K562 (cell line): ENCODE measurements around the gene TNFRSF18. TPM values are rescaled to one million over a fixed set of nuclear protein-coding genes. Genes with fewer than 3 reads are reported as not detected.

Experiments
- ATAC-seq: fragments of 200-7000 bp; cut with Tn5 transposase; 3 replicates; pipeline ENCODE4 v1.9.1; 2020; ENCODE audit warnings: moderate library complexity
- BruUV-seq: library from RNA; stranded (reverse); fragments of 400-500 nt; replicated peaks from 2 replicates; lab custom pipeline; 2021; lab: Mats Ljungman, UMichigan
- CTCF ChIA-PET: fragments of 300-600 bp; formaldehyde crosslinking; extraction: SDS; loops from one replicate; lab custom pipeline; 2021; ENCODE audit warnings: low intra/inter-chr PET ratio; lab: Yijun Ruan, JAX
- POLR2A ChIA-PET: fragments of 300-600, 350-650 bp; sonication (Branson Sonifier 250); formaldehyde crosslinking; extraction: SDS; loops from one replicate; lab custom pipeline; 2021; ENCODE audit warnings: antibody characterized with exemption, inconsistent platforms; lab: Yijun Ruan, JAX
- DNase-seq, 4 experiments: peaks; one replicate each; pipeline versions ENCODE4 v3.0.0 to v3.0.0-alpha.2; 2011 to 2018; ENCODE audit warnings: low spot score in 3 of 4, mixed read lengths in 3 of 4; ENCODE audit errors: extremely low read depth in 1 of 4
- FAIRE-seq: peaks from 2 replicates; lab custom pipeline; 2011; peaks lifted over from hg19 to GRCh38; lab: Jason Lieb, UNC
- H2AFZ ChIP-seq: 2 replicates; pipeline ENCODE4 v1.6.0; 2011; ENCODE audit warnings: low read depth, low read length, control low read depth, inconsistent platforms
- H3K27ac ChIP-seq: fragments of 200-600 bp; 3 replicates; pipeline ENCODE4 v1.8.0; 2011; ENCODE audit warnings: low read depth, mild to moderate bottlenecking, control low read depth, inconsistent platforms, low read length, moderate library complexity, mixed read lengths; ENCODE audit errors: extremely low read depth
- H3K27me3 ChIP-seq, 2 experiments: fragments of 300-600 bp in 1 of 2; 2 replicates in 1 of 2; 3 replicates in 1 of 2; pipeline versions ENCODE4 v1.6.0 to v1.8.0; 2011; ENCODE audit warnings: inconsistent platforms in 2 of 2, low read length in 2 of 2, mild to moderate bottlenecking in 1 of 2, mixed read lengths in 1 of 2, moderate library complexity in 1 of 2; ENCODE audit not compliant: control insufficient read depth in 2 of 2, insufficient read depth in 2 of 2
- H3K36me3 ChIP-seq: fragments of 300-600 bp; 3 replicates; pipeline ENCODE4 v1.8.0; 2011; ENCODE audit warnings: mild to moderate bottlenecking, low read length, inconsistent platforms; ENCODE audit not compliant: control insufficient read depth, insufficient read depth
- H3K4me1 ChIP-seq, 2 experiments: fragments of 200-600 bp in 1 of 2; replicated peaks in 1 of 2; 2 replicates in 1 of 2; 3 replicates in 1 of 2; pipeline versions ENCODE4 v1.5.1 to v1.8.0; 2011; ENCODE audit warnings: inconsistent platforms in 2 of 2, low read length in 2 of 2, mild to moderate bottlenecking in 1 of 2, mixed read lengths in 1 of 2, moderate library complexity in 1 of 2; ENCODE audit not compliant: control insufficient read depth in 2 of 2, insufficient read depth in 2 of 2
- H3K4me2 ChIP-seq: 2 replicates; pipeline ENCODE4 v1.6.1; 2011; ENCODE audit warnings: low read length, control low read depth, inconsistent platforms, mixed read lengths; ENCODE audit not compliant: insufficient read depth
- H3K4me3 ChIP-seq: fragments of 200-600 bp; sonication (generic), shearing (Covaris generic); 2 replicates; pipeline ENCODE4 v1.5.1; 2016; ENCODE audit warnings: control low read depth, inconsistent platforms
- H3K79me2 ChIP-seq: fragments of 200-600 bp; 3 replicates; pipeline ENCODE4 v1.8.0; 2011; ENCODE audit warnings: low read length, inconsistent platforms; ENCODE audit not compliant: control insufficient read depth, insufficient read depth
- H3K9ac ChIP-seq, 2 experiments: 2 replicates each; pipeline versions ENCODE4 v1.6.0 to v1.6.1; 2011; ENCODE audit warnings: low read depth in 2 of 2, low read length in 2 of 2, control low read depth in 1 of 2, inconsistent platforms in 1 of 2, mild to moderate bottlenecking in 1 of 2, mixed read lengths in 1 of 2; ENCODE audit not compliant: insufficient read depth in 1 of 2
- H3K9me1 ChIP-seq: one replicate; pipeline ENCODE4 v1.6.0; 2011; ENCODE audit warnings: inconsistent platforms, mild to moderate bottlenecking, low read length, moderate library complexity; ENCODE audit not compliant: control insufficient read depth, insufficient read depth
- H3K9me3 ChIP-seq: replicated peaks from 2 replicates; pipeline ENCODE4 v1.5.1; 2011; ENCODE audit warnings: low read depth, low read length, inconsistent platforms; ENCODE audit not compliant: control insufficient read depth, insufficient read depth
- H4K20me1 ChIP-seq: replicated peaks from 2 replicates; pipeline ENCODE4 v1.6.1; 2011; ENCODE audit warnings: low read length, inconsistent platforms, mixed read lengths; ENCODE audit not compliant: control insufficient read depth, insufficient read depth
- E2F6 ChIP-seq, 2 experiments: IDR thresholded peaks; 2 replicates each; pipeline ENCODE4 v1.6.1; 2011; ENCODE audit warnings: borderline replicate concordance in 1 of 2, control low read depth in 1 of 2, low read depth in 1 of 2, low read length in 1 of 2, mild to moderate bottlenecking in 1 of 2, mixed read lengths in 1 of 2, moderate library complexity in 1 of 2; ENCODE audit not compliant: insufficient read depth in 1 of 2, insufficient read length in 1 of 2, poor library complexity in 1 of 2, severe bottlenecking in 1 of 2; ENCODE audit errors: extremely low read depth in 1 of 2
- ESRRB ChIP-seq: fragments of 250-450 bp; sonication (Bioruptor Pico); IDR thresholded peaks from 2 replicates; pipeline ENCODE4 v1.5.0; 2020; ENCODE audit warnings: mild to moderate bottlenecking, moderate library complexity, borderline replicate concordance
- FOXJ2 ChIP-seq: fragments of 200-800 bp; sonication (Bioruptor generic); IDR thresholded peaks from 2 replicates; pipeline ENCODE4 v1.6.1; 2016; ENCODE audit warnings: missing genetic modification characterization, missing compliant biosample characterization
- HDAC1 ChIP-seq, 2 experiments: fragments of 450-650 bp; IDR thresholded peaks; 2 replicates each; pipeline ENCODE4 v1.6.1; 2016 to 2017; ENCODE audit warnings: inconsistent platforms in 1 of 2, mild to moderate bottlenecking in 1 of 2, moderate library complexity in 1 of 2
- HNRNPL ChIP-seq: fragments of 200-400 bp; formaldehyde crosslinking; IDR thresholded peaks from 2 replicates; pipeline ENCODE4 v1.6.1; 2017; ENCODE audit warnings: low read depth, mild to moderate bottlenecking, low read length
- SIN3A ChIP-seq, 2 experiments: fragments of 150-350 bp in 1 of 2; IDR thresholded peaks; 2 replicates each; pipeline ENCODE4 v1.6.1; 2011 to 2016; ENCODE audit warnings: borderline replicate concordance in 2 of 2, low read depth in 2 of 2, low read length in 2 of 2, mild to moderate bottlenecking in 2 of 2, moderate library complexity in 2 of 2; ENCODE audit not compliant: control insufficient read depth in 1 of 2
- WGBS: fragments of 100-300 bp; shearing (Covaris generic); methylation state at CpG from one replicate; pipeline ENCODE4 v1.1.6; 2016; ENCODE audit warnings: low coverage, mixed read lengths; ENCODE audit not compliant: insufficient coverage; ENCODE audit errors: missing lambda C conversion rate; 5-methylcytosine and 5-hydroxymethylcytosine counted together
- in situ Hi-C: fragments of 300-500 bp; cut with MboI; formaldehyde crosslinking; loops from 4 replicates; pipeline ENCODE4 v1.15.0; 2018; ENCODE audit warnings: inconsistent platforms, mixed read lengths
- intact Hi-C: fragments of 100-400 bp; cut with micrococcal nuclease; formaldehyde crosslinking; loops from 2 replicates; pipeline ENCODE4 v1.14.2; 2022
- polyA plus RNA-seq, 8 experiments: library from polyadenylated mRNA; depleted of rRNA in 4 of 8; stranded (reverse) in 5 of 8; unstranded in 3 of 8; fragments of >200 nt; fragmentation: Nextera tagmentation in 2 of 8; fragmentation: Illumina TruSeq in 1 of 8; extraction: Ambion mirVana in 2 of 8; extraction: Trizol in 1 of 8; gene quantifications; 2 replicates each; pipeline versions ENCODE4 v1.2.1 to v1.2.3, GENCODE V29; 2011 to 2014; ENCODE audit warnings: inconsistent platforms in 1 of 8, missing spikeins in 1 of 8
- total RNA-seq, 7 experiments: library from RNA; depleted of rRNA in 6 of 7; stranded (reverse); fragments of >200 nt in 6 of 7; fragmentation: Illumina TruSeq in 2 of 7; extraction: Trizol in 2 of 7; gene quantifications; 2 replicates each; pipeline versions ENCODE4 v1.2.1 to v1.2.3, GENCODE V29; 2011 to 2021; ENCODE audit warnings: low replicate concordance in 1 of 7
- TF ChIP-seq, protein P1 (sequence below): fragments of 200-800 bp; sonication (Bioruptor generic); IDR thresholded peaks from 2 replicates; pipeline ENCODE4 v1.6.1; 2016; ENCODE audit warnings: missing genetic modification characterization, missing compliant biosample characterization
- TF ChIP-seq, protein P2 (sequence below): fragments of 250-450 bp; sonication (Bioruptor Pico); IDR thresholded peaks from 2 replicates; pipeline ENCODE4 v1.4.0; 2020

TNFRSF18 gene
- total and polyA plus RNA-seq, 9 of the 15 experiments (the other 6 are each of a cell fraction or from before 2014, with no cell fraction given): 0.24 to 0.27 TPM; not detected in 7

GRCh38 chr1:1167398-1167821 is 39.0 kb downstream of the TNFRSF18 start:
- CTCF ChIA-PET: no interaction called here
- no peak overlapping the region for H3K4me2 ChIP-seq
- FAIRE-seq (no peak), DNase-seq (no peak)
- H3K9ac ChIP-seq: no peak overlapping the region; a peak in 1 of 4 replicates
- no peaks in the 10 kb centered on the region for H3K9me3 ChIP-seq
- H3K4me1 ChIP-seq: peaks cover 0 to 90% of the 10 kb centered on the region in 2 experiments; a peak in 2 of 5 replicates
- H4K20me1 ChIP-seq: peaks cover 6% of the 10 kb centered on the region; the same call in 1 of the 2 replicates
- H3K79me2 ChIP-seq: no peaks in the 10 kb centered on the region
- H2AFZ ChIP-seq: no peak overlapping the region
- BruUV-seq: no TSS peak
- no peak overlapping the region for H3K27ac ChIP-seq
- TF ChIP-seq, protein P1, sequence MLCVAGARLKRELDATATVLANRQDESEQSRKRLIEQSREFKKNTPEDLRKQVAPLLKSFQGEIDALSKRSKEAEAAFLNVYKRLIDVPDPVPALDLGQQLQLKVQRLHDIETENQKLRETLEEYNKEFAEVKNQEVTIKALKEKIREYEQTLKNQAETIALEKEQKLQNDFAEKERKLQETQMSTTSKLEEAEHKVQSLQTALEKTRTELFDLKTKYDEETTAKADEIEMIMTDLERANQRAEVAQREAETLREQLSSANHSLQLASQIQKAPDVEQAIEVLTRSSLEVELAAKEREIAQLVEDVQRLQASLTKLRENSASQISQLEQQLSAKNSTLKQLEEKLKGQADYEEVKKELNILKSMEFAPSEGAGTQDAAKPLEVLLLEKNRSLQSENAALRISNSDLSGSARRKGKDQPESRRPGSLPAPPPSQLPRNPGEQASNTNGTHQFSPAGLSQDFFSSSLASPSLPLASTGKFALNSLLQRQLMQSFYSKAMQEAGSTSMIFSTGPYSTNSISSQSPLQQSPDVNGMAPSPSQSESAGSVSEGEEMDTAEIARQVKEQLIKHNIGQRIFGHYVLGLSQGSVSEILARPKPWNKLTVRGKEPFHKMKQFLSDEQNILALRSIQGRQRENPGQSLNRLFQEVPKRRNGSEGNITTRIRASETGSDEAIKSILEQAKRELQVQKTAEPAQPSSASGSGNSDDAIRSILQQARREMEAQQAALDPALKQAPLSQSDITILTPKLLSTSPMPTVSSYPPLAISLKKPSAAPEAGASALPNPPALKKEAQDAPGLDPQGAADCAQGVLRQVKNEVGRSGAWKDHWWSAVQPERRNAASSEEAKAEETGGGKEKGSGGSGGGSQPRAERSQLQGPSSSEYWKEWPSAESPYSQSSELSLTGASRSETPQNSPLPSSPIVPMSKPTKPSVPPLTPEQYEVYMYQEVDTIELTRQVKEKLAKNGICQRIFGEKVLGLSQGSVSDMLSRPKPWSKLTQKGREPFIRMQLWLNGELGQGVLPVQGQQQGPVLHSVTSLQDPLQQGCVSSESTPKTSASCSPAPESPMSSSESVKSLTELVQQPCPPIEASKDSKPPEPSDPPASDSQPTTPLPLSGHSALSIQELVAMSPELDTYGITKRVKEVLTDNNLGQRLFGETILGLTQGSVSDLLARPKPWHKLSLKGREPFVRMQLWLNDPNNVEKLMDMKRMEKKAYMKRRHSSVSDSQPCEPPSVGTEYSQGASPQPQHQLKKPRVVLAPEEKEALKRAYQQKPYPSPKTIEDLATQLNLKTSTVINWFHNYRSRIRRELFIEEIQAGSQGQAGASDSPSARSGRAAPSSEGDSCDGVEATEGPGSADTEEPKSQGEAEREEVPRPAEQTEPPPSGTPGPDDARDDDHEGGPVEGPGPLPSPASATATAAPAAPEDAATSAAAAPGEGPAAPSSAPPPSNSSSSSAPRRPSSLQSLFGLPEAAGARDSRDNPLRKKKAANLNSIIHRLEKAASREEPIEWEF (CRISPR knock-in tag): no peak
- TF ChIP-seq FOXJ2 (tag): no peak
- TF ChIP-seq SIN3A (IDR thresholded peaks at IDR 0.05; ENCODE audit: borderline replicate concordance in 2 of 2, control insufficient read depth in 1 of 2, low read depth in 2 of 2, low read length in 2 of 2): no peak
- TF ChIP-seq, protein P2, sequence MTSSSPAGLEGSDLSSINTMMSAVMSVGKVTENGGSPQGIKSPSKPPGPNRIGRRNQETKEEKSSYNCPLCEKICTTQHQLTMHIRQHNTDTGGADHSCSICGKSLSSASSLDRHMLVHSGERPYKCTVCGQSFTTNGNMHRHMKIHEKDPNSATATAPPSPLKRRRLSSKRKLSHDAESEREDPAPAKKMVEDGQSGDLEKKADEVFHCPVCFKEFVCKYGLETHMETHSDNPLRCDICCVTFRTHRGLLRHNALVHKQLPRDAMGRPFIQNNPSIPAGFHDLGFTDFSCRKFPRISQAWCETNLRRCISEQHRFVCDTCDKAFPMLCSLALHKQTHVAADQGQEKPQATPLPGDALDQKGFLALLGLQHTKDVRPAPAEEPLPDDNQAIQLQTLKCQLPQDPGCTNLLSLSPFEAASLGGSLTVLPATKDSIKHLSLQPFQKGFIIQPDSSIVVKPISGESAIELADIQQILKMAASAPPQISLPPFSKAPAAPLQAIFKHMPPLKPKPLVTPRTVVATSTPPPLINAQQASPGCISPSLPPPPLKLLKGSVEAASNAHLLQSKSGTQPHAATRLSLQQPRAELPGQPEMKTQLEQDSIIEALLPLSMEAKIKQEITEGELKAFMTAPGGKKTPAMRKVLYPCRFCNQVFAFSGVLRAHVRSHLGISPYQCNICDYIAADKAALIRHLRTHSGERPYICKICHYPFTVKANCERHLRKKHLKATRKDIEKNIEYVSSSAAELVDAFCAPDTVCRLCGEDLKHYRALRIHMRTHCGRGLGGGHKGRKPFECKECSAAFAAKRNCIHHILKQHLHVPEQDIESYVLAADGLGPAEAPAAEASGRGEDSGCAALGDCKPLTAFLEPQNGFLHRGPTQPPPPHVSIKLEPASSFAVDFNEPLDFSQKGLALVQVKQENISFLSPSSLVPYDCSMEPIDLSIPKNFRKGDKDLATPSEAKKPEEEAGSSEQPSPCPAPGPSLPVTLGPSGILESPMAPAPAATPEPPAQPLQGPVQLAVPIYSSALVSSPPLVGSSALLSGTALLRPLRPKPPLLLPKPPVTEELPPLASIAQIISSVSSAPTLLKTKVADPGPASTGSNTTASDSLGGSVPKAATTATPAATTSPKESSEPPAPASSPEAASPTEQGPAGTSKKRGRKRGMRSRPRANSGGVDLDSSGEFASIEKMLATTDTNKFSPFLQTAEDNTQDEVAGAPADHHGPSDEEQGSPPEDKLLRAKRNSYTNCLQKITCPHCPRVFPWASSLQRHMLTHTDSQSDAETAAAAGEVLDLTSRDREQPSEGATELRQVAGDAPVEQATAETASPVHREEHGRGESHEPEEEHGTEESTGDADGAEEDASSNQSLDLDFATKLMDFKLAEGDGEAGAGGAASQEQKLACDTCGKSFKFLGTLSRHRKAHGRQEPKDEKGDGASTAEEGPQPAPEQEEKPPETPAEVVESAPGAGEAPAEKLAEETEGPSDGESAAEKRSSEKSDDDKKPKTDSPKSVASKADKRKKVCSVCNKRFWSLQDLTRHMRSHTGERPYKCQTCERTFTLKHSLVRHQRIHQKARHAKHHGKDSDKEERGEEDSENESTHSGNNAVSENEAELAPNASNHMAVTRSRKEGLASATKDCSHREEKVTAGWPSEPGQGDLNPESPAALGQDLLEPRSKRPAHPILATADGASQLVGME: no peak
- TF ChIP-seq ESRRB (CRISPR knock-in tag): no peak
- peak in 1 of 2 experiments; percentile 16 for TF ChIP-seq E2F6 (IDR thresholded peaks at IDR 0.05; ENCODE audit: borderline replicate concordance in 1 of 2, extremely low read depth in 1 of 2, insufficient read depth in 1 of 2, insufficient read length in 1 of 2, low read depth in 1 of 2, low read length in 1 of 2, poor library complexity in 1 of 2, severe bottlenecking in 1 of 2)
- TF ChIP-seq HDAC1 (IDR thresholded peaks at IDR 0.05): no peak
- TF ChIP-seq HNRNPL: no peak
- TF ChIP-seq, all 486 proteins: peak for 1
- POLR2A ChIA-PET: interaction anchor here (0.6 kb wide), 1 partner anchor 128 kb away, joined by 4 read pairs; no protein-coding TSS in a partner anchor
- ATAC-seq: peak; percentile 7; the same call in 1 of the 3 replicates
- Histone ChIP-seq H3K27me3 (peaks cover 74 to 95% of the 10 kb centered on the region in 2 experiments), H3K4me3 (no peak overlapping the region), H3K36me3 (no peaks in the 10 kb centered on the region), H3K9me1 (no peaks in the 10 kb centered on the region)
- in situ Hi-C loops: no loop called here
- WGBS: 16% methylated on average over 20 of the region's 20 CpGs
- intact Hi-C loops: no loop called here
